ENCODE measurements around the gene GOLIM4.

Gene GOLIM4

DNA sequence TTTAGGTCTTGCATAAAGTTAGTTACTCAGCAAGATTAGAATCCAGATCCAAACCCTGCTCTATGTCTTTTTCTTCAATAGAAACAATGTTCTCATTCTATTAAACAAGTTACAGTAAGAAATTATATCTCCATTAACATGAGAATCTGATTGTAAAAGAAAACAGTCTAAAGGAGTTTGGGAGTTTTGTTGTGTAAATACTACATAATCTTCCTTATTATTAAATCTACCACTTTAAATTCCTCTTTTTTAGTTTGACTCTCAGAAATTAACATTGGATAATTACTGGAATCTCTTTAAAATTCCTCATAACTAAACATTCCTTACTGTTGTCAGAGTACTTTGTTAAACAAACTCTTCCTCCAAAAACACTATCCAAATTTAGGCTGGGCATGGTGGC, 1.7 kb upstream of the GOLIM4 start:
- DNase-seq, result no peak

DNA sequence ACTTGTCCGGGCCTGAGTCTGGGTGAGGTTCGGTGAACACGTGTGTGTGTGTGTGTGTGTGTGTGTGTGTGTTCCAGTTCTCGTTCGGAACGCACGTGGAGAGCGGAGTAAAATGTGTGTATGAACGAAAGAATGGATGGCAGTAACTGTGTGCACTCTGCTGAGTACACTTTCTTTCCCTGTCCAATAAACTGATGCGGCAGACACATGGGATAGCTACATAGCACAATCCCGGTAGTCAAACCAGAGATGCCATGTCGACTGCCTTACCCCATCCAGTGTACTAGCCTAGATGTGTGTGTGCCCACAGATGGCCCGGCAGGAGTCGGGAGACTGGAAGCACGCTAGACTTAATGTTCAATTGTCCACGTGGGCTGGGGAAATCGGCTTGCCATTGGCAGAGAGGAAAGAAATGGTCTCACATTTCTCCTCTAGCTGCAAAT, 507 bp upstream of the GOLIM4 start:
- DNase-seq, result peak; percentile 87

DNA sequence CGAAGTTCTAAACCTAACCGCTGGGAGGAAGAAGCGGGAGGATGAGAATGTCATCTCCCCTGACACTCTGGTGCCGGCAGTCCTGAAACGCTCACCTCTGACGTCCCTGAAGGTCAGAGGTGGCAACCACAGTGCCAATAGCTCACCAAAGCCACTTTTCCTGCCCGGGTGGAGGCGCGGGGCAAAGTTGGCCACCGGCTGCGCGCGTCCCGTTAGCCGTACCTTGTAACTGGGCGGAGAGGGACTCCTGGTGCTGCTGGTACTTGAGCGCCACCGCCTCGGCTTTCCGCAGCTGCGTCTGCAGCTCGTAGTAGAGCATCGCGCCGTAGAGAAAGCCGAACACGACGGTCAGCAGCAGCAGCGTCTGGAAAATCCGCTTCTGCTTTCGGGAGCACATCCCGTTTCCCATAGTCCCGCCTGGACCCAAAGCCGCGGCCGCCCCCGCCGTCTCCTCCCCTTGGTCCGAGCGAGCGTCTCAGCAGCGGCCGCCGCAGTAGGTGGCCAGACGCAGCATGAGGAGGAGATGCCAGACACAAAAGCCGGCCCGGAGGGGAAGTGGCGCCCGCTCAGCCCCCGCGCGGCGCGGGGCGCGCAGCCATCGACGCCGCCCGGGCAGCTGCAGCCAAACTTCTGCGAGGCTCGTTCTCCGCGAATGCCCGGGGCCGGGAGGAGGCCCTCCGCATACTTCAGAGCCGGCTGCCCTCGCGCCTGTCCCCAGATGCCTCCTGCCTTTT, 680 bp downstream of the GOLIM4 start:
- DNase-seq, result peak; percentile 78

DNA sequence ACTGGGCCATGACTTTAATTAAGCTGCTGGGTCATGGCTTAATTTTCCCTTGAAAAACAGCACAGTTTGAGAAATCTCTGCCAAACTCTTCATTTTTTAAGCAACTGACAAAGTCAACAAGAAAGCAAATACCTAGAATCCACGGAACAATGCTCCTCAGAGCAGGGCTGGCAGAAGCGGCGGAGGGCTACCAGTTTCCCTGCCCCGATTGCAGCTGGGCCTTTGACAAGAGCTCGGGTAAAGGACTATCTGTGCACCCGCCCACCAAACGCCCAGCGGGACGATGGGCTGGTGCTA, 1.2 kb downstream of the GOLIM4 start:
- DNase-seq, result no peak

DNA sequence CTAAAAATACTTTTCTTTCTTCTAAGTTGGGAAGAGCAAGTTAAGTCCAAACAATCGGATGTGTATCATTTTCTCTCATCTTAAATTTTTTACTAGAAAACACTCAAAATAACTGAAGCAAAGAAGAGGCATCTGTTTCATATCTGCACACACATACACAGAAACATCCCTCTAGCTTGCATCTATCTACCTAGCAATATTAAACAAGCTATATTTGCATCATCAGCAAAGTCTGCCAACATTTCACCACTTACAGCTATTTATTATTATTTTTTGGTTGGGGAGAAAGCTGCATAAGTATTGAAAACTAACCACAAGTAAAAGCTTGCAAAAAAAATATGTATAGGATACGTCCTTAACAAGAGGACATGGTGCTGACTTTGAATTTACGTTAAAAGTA, 1.9 kb downstream of the GOLIM4 start:
- DNase-seq, result no peak

DNA sequence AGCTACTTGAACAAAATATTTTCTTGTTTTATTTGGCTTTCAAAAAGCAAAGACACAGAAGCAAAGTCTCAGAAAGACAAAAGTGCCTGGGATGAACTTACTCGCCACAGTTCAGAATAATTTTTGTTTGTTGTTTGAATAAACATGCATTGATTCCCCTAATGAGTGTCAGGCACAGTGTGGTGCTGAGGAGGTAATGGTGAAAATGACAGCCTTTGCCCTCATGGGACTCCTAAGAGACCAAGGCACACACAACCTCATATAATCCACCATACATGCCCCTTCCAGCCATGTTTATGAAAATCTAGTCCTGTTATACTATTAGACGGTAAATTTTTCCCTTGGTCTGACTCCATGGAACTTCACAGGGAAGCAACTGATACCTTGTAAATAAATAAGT, 2.5 kb downstream of the GOLIM4 start:
- no peak for DNase-seq

DNA sequence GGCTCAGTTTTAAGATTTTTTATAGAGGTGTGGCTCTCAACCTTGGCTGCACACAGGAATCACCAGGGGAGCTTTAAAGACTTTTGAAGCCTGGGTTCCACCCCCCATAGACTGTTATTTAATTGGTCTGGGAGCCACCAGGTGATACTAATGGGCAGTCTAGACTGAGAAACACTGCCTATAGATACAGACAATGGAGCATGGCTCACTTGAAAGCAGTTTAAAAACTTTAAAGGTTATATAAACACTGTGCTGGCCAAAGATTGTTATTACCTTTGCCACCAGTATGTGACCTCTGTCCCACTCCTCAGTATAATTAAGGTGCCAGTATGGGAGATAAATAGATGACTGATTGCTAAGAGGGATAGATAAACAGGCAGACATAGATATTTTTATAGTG, 3.8 kb downstream of the GOLIM4 start:
- no peak for DNase-seq

DNA sequence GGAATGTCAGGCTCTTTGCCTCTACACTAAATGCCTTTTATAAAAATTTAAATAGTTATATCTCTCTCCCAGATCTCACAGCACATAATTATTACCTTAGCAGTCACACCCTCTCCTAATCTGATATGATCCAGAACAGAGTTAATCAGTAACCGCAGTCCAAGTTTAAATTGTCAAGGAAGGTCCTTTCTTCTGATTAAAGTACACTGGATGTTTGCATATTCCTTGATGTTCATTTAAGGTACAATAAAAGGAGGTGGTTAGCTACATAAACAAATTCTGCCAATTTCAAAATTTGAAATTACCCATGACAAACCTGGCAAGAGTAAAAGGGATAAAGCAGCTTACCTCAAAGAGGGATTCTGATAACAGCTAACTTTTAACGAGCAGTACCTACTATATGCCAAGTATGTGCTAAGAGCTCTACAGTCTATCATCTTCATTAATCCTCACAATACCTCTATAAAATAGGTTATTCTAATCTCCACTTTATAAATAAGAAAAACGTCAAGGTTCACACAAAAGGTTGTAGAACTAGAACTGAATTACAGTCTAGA, 4.3 kb downstream of the GOLIM4 start:
- DNase-seq, result no peak

DNA sequence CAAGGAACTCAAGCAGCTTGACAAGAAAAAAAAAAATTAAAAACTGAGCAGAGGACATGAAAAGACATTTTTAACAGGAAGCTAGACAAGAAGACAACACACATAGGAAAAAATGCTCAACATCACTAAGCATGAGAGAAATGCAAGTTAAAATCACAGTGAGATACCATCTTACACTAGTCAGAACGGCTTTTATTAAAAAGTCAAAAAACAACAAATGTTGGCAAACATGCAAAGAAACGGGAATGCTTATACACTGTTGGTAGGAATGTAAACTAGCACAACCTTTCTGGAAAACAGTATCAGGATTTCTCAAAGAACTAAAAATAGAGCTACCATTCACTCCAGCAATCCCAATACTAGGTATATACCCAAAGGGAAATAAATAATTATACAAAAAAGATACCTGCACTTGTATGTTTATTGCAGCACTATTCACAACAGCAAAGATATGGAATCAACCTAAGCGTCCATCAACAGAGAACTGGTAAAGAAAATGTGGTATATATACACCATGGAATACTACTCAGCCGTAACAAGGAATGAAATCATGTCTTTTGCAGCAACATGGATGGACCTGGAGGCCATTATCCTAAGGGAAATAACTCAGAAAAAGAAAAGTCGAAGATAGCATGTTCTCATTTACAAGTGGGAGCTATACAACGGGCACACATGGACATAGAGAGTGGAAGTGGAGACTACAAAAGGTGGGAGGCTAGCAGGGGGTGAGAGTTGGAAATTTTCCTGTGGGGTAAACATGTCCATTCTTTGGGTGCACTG, 5.2 kb downstream of the GOLIM4 start:
- peak; percentile 31 for DNase-seq

DNA sequence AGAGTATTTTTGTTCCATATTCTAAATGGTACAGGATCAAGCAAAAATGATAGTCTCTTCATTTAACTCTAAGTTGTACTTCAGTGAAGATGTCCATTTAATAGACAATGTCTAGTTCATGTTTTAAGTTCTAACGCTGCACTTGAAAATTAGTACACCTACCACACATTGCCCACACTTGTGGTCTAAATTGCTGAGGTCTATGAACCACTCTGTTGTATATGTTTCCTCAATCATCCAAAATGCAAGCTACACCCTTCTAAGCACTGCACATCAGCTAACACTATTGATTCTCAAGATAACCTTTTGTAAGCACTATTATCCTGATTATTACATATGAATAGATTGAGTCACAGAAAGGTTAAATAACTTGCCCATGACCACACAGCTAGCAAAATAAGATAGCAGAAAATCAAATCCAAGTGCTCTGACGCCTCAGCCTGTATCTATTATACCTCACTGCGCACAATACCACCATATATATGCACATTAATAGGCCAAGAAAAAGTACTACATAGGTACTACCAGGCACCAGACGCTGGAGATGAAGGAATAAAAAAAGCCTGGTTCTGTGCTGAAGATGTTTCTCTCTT, 6.4 kb downstream of the GOLIM4 start:
- DNase-seq, result no peak

DNA sequence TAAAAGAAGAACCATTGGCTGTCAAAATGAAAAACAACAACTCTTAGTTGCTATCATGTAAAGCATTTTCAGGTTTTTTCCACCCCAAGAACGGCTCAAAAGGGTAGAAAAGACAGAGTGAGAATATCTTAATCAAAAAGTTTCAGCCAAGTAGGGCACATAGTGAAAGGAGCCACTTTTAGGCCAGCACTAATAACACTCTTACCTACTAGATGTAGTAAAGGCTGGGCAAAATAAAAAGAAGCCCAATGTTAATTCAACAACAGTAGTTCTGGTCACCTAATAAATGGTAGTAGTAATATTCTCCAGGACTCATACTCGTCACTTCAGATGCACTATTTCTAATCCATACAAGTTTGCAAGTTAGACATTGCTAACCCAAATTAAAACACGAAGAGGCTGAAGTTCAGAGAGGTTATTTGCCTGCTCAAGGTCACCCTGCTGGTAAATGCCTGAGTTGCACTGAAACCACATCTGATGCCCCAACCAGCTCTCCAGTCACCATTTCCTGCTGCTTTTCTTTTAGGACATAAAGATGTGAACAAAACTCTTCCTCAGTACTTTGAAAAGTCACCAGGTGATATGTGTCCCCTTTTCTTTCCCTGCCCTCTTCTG, 7.5 kb downstream of the GOLIM4 start:
- peak; percentile 20 for DNase-seq

DNA sequence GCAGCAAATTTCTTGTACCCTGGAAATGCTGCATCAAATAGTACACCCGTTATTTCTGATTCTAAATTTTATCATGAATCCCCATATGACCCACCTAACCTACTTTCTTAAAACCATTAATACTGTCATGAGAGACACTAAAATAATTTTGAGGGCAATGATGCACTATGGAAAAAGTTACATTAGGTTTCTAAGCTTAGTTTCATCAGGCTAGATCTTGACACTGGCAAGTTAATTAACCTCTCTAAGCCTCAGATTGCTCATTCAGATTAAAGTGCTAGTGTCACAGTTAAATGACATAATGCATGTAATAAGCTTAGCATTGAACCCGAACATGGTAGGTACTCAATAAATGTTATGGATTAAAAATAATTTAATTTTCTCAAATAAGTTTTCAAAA, 8.2 kb downstream of the GOLIM4 start:
- no peak for DNase-seq

DNA sequence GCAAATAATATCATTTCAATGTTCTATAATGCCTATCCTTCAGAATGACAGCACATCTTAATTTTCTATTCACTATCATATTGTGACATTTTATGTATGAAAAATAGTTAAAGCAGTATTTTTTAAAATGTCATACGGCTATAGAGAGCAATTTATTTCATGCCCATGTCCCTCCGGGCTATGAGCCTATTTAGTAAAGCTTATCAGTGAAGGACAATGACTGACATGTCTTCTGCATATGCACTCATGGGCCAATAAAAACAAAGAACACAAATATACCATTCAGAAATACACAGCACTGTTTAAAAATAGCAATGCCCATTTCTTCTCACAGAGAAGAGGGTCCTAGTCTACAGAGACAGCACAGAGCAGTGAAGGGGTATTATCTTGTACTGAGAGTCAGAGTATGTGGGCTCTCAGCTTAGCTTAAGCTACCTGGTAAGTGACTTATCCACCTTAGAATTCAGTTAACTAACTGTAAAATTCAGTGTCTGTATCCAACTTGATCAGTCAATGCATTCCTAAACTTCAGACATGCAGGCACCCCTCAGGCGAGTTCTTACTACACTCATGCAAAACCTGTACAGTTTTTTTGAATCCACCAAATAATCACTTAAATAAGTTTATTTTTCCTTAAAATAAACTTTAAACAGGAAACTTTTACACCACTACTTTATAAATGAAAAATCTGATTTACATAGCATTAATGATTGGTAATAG, 9.0 kb downstream of the GOLIM4 start:
- DNase-seq, result no peak

DNA sequence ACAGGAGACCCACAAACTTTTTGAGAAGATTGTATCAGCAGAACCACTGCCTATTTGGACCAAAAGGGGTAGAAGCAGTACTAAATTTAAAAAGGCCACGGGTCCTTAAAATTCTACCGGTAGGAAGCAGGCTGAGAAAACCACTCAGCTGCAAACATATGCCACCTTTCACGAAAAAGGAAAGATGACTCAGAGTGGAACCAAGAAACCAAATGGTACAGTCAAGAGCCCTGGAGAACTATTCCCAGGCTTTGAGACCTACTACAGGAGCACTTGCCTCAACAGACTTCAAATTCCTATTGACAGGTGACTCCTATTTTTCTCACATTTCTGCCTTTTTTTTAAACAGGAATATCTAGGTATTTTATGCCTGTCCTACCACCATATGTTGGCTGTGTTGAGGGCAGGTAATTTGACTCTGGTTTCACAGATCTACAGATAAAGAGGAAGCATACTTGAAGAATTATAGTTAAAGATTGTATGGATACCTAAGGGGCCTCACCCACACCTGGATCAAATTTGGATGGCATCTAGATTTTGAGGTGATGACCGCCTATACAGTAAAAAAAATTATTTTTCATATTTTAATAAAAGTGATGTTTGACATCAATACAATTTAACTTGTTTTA, 10.1 kb downstream of the GOLIM4 start:
- no peak for DNase-seq

DNA sequence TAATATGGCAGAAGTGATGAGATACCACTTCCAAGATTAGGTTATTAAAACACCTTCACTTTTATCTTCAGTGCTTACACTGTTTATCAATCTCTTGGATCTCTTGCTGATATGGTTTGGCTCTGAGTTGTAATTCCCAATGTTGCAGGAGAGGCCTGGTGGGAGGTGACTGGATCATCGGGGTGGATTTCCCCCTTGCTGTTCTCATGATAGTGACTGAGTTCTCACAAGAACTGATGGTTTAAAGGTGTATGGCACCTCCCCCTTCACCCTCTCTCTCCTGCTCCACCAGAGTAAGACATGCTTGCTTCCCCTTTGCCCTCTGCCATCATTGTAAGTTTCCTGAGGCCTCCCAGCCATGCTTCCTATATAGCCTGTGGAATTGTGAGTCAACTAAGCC, 11.8 kb downstream of the GOLIM4 start:
- DNase-seq, result no peak

DNA sequence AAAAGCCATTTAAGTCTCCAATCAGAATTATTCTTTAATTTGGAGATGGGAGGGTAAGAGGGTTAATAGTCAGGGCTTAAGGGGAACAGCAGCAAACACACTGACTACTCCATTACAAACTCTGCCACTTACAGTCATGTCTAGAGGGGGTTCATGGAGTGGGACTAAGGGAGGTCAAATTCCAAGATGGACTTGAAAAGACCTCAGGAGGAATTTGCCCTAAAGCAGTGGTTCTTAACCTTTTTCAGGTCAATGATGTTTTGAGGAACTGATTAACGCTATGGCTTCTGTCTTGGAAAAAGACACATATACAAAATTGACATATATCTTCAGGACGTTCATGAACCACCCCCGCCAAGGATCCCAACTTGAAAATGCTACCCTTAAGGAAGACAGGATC, 13.9 kb downstream of the GOLIM4 start:
- no peak for DNase-seq

DNA sequence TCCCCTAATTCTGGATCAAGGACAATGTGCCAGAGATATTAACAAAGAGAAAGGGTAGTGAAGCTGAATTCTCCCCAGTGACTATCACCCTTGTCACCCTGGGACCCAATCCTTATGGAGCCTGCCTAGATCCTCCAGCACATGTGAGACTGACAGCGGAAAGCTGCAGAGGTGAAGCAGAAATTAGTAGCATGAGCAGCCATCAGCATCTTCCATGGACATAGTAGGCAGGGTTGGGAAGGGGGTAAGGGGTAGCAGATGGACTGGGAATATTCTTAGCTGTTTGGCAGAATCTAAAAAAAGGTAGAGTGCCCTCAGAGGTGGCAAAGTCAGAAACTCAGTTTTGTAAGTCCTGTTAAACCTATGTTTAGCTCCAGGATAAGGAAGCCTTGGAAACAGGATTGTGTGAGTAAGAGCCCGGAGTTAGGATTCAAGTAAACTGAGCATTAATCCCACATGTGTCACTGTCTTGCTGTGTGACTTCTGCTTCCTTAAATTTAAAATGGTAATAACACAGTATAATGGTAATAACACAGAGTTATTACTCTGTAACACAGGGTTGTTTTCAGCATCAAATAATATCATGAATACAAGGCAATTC, 14.5 kb downstream of the GOLIM4 start:
- DNase-seq, result peak; percentile 42

DNA sequence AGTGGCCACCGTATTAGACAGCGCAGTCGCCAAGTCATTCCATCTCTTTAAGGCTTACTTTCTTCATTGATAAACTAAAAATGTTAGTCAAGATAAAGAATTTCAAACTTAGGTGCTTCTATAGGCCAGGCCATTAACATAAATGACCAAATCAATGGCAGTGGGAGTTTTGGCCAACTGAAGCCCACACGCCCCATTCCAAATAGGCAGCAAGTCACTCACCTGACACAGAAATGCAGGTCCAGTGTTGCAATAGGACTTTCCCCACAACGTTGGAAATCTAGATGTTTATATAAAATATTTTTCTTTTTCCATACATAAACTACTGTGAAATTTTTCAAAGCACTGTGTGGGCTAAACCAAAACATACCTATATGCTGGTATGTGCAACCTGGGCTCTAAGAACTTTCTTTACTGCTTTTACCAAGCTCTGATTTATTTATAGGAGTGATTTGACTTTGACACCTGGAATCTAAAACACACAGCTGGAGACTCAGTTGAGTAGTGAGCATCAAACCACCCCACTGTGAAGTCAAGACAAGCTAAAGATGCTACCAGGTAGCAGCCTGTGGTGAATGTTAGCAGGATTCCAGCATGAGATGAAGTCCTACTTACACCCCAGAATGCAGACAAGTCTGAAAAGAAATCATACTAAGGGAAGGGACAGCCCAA, 15.1 kb downstream of the GOLIM4 start:
- DNase-seq, result no peak

DNA sequence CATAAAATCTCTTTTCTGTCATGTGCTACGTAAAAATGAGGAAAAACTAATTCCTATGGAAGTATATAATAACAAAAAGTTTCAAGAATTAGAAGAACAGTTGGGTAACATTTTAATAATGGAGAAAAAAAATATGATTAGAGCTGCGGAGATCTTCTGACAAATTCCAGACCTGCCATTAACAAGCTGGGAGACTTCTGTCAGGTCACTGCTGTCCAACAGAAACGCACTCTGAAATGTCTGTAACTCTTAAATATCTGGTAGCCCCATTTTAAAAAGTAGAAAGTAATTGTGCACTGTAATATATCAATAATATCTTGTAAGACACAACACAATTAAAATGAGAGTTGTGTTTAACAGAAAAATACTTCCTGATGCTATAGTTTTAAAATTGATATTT, 15.7 kb downstream of the GOLIM4 start:
- DNase-seq, result no peak

DNA sequence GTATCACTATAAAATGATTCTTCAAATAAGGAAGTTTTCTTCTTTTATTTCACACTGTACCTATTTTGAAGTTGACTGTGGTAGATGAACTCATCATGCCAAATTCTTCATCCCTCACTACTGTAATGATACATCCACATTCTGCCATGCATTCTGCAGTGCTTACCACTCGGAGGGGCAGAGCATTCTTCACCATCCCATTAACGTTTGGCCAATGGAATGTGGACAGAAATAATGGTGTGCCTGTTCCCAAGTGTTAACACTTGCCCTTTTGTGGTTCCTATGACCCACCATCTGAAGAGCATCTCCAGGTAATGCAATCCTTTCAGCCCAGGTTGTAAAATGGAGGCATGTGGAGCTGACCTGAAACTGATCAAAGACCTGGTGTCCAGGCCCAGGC, 18.6 kb downstream of the GOLIM4 start:
- DNase-seq, result peak; percentile 64

DNA sequence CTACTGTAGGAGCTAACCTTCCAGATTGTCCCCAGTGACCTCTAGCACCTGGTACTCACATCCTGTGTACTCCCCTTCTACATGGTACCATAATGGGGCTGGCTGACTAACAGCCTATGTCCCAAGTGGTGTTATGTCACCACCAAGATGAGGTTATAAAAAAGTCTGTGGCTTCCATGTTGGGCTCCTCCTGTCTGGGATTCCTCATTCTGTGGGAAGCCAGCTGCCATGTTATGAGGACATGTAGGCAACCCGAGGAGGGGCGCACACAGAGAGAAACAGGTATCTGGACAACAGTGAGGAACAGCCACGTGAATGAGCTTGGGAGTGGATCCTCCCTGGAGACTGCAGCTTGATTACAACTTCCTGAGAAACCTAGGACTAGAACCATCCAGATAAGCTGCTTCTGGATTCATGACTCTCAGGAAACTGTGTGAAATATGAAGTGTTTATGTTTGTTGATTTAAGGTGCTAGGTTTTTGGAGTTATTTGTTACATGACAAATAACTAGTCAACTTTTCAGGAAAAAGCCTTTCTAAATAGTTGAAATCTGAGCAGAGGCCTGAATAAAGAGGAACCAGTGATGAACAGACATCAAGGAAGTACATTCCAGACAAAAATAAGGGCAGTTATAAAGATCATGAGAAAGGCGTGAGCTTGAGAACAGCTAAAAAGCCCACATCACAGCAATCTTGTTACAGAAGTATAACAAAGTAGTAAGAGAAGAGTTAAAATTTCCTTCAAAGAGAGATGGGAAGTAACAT, 21.7 kb downstream of the GOLIM4 start:
- DNase-seq, result no peak

Measured in EL (cell line).